HG03064 (cell line): ENCODE measurements around the gene DNAAF6.
"Not testable (repeated sequence)": the region's sequence is repeated elsewhere in the genome, so short reads cannot be mapped to it uniquely, and the experiment has no call there.

Experiments
- ATAC-seq: cut with Tn5 transposase; IDR thresholded peaks from one replicate; pipeline ENCODE4 v1.9.1; 2021; ENCODE audit warnings: low read depth; ENCODE audit not compliant: unreplicated experiment

DNAAF6 gene

DNA sequence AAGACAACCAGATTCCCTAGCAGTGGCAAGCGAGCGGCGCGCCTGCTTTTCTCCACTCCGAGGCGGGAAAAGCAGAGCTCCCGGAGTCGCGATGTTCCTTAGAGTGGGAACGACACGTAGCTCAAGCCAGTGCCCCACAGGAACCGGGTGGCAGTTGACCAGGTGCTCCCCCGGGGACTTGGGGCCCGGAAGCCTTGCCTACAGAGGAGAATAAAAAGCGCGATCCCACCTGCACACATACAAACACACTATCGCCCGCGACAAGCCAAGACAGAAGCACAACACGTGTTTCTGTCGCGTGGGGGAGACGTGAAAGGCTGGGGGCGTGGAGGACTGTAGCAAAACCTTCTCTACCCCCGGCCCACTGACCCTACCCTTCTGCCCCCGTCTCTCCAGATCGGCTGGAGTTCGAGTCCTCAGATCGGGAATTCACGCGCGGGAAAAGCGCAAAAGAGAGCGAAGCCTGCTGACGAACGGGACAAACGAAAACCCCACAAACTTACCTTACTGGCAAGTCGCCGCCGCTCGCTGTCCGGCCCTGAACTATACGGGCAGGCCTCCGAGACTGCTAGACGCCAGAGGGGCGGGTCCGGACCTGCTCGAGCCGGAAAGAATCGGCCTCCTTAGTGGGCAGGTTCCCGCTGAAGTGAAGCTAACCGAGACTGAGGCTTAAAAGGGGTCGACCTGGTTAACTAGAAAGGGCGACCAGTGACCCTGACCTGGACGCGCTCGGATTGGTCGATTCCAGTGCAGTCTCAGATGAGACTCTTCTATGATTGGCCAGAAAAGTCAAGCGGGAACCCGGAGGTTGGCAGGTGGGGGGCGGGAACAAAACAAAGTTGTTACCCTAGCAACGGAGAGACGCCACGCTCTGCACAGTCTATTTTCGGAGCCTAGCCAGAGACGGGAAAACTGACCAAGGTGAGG is at the start of gene DNAAF6, which contains the start of gene NUP62CL:
Gene DNAAF6 (plus strand): TSS at position 842 of the 927 bp plus-strand sequence. CDS start 6,265 bp downstream, outside the sequence.
Gene NUP62CL (minus strand): TSS at position 664 of the 927 bp plus-strand sequence. CDS start 31,287 bp downstream, outside the sequence.
- peak; percentile 90 for ATAC-seq

- not testable (repeated sequence) for ATAC-seq
These were observed 48.8 kb upstream of the DNAAF6 start for GRCh38 chrX:107157618-107158017.

- no peak for ATAC-seq
These were observed 39.1 kb upstream of the DNAAF6 start for GRCh38 chrX:107167163-107167921.

DNA sequence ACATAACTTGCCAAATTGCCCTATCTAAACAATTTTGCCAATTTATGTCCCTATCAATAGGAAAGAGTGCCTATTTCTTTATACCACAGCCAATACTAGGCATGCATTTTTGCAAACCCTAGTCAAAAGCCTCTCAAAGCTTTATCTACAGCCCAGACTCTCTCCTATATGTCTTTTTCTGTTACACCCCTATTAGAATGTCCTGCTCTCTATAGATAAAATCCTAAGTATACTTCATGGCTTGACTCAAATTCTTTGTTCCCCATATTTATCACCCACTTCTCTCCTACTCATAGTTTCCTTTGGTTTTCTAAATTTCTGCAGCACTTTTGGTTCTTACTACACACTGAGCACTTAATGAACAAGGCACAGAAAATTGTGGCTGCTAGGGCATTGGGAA is 38.2 kb upstream of the DNAAF6 start:
- no peak for ATAC-seq

GRCh38 chrX:107168712-107169111 is 37.7 kb upstream of the DNAAF6 start:
- ATAC-seq, result no peak

- no peak for ATAC-seq
These were observed 34.9 kb upstream of the DNAAF6 start for GRCh38 chrX:107171369-107172102.

GRCh38 chrX:107197319-107197718 is 9.1 kb upstream of the DNAAF6 start:
- no peak for ATAC-seq

GRCh38 chrX:107198074-107198473 is 8.3 kb upstream of the DNAAF6 start:
- ATAC-seq, result not testable (repeated sequence)

DNA sequence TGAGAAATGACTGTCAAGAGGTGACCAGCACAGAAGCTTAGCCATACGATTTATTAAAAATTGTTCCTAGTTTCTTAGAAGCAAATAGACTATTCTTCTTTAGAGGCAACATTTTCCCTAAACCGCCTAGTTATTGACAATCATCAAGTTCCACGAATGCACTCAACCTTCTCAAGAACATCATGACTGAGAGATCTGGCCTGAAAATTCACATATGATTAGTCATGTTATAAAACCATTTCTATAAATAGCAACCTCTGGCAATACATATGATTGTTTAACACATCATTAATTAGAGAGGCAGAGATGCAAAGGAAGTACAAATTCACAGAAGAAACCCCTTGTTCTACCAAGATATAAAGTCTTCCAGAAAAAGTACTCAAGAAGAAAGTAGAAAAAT is 6.9 kb upstream of the DNAAF6 start:
- ATAC-seq, result no peak

- ATAC-seq, result no peak
These were observed 2.3 kb upstream of the DNAAF6 start for GRCh38 chrX:107204068-107204605.

DNA sequence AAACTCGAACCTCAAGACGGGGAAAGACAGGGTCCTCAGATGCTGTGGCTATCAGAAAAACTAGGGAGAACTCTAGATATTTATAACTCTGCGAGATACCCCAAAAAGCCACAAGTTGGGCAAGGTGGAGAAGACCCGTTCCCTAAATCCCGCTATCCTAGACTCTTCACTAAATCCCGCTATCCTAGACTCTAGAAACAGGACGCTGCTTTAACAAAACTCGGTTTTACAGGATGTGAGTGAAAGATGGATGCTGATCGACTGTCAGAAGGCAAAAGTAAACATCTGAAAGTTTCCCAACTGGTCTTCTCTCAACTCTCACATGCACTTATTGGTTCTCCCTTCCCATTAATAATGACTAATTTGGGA is 270 bp downstream of the DNAAF6 start:
- ATAC-seq, result no peak

GRCh38 chrX:107207089-107207488 is 678 bp downstream of the DNAAF6 start:
- no peak for ATAC-seq

DNA sequence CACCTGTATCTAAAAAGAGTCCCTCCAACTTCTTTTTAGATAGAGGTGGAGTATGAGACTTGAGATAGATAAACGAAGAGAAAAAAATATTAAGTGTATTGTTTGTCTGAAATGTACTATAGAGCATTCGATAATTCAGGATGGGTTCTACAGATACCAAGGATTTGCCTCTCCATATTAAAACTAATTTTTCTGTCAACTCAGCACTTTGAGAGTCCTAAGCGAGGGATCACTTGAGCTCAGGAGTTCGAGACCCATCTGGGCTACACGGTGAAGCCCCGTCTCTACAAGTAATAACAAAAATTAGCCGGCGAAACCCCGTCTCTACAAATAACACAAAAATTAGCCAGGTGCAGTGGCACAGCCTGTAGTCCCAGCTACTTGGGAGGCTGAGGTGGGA is 1.5 kb downstream of the DNAAF6 start:
- no peak for ATAC-seq

DNA sequence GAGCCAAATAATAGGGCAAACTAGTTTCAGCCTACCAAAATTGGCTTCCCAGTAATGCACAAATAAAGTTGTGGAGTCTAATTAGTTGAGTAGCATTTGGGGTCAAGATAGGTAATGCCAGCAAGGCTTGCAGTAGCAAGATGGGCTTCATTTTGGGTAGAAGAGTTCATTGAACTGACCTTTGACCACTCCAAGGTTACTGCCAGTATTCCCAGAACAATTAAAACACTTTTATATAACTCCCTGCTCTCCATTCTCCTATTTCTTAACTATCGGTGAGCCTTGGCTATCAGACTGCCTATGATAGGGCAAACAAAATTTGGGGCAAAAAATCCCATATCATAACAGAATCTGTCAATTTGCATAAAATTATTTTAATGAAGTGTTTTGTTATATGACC is 7.1 kb downstream of the DNAAF6 start:
- ATAC-seq, result no peak

DNA sequence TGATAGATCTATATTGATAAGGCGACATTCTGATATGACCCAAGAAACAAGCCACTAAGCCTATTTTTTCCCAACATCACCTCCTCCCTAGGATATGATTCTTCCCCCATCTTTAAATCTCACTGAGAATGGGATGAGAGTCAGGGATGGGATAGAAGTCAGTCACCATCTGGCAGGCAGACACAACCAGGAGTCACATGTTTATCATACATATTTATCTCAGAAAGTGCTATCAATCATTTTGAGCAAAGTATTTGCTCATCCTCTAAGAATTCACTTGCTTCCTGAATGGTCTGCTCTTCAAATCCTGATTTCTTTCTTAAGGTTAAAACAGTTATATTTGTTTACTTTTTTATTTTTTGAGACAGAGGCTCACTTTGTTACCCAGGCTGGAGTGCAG is 20.3 kb downstream of the DNAAF6 start:
- ATAC-seq, result no peak

DNA sequence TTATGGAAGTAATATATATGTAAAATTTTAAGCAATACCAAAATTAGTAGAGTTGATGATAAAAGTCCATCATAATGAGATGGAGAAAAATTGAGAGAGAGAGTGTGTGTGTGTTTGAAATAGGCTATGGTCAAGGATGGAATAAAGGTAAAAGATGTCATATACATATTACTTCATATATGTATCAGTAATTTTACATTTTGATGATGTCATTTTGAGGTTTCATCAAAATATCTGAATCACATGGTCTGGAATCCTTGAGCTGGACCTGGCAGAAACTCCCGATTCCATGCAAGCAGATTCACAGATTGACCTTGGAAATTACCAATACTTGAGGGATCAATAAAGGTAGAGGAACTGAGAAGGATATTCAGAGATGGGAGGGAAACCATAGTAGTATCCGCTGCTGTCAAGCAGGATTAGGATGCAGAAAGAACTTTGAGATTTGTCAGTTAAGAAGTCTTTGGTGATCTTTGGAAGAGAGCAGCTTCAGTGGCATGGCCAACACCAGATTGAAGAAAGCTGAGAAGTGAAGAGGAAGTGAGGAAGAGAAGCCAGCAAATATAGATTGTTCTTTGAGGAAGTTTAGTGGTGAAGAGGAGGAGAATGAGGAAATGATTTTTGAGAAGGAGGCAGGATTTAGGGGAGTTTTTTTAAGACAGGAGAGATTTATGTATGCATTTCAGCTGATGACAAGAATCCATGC is 21.5 kb downstream of the DNAAF6 start:
- no peak for ATAC-seq

DNA sequence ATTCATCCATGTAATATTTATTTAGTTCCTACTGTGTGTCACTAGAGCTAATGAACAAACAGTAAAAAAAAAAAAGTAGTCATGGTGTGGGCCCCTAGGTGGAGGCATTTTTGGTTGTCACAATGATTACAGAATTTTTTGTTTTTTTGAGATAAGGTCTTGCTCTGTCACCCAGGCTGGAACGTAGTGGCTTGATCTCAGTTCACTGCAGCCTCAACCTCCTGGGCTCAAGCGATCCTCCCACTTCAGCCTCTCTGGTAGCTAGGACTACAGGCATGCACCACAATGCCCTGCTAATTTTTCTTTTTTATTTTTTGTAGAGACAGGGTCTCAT is 22.0 kb downstream of the DNAAF6 start:
- ATAC-seq, result no peak

DNA sequence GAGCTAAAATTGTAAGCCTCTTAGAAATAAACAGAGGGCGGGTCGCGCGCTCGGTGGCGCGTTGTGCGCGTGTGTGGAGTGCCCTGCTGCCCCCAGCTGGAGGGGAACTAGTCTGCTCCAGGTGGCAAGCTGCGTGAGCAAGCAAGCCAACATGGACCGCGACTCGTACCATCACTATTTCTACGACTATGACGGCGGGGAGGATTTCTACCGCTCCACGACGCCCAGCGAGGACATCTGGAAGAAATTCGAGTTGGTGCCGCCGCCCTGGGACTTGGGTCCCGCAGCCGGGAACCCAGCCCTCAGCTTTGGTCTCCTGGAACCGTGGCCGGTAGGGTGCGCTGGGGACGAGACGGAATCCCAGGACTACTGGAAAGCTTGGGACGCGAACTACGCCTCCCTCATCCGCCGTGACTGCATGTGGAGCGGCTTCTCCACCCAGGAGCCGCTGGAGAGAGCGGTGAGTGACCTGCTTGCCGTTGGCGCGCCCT is 66.1 kb downstream of the DNAAF6 start:
- ATAC-seq, result no peak

- no peak for ATAC-seq
These were observed 67.4 kb downstream of the DNAAF6 start for GRCh38 chrX:107273795-107274194.

- no peak for ATAC-seq
These were observed 82.3 kb downstream of the DNAAF6 start for GRCh38 chrX:107288676-107289075.
